DMS153 treated with DMSO at 0.1 percent for 48 hours (cell line): ENCODE measurements around the gene PIP4K2C.
"Not testable (repeated sequence)": the region's sequence is repeated elsewhere in the genome, so short reads cannot be mapped to it uniquely, and the experiment has no call there.

Experiments used
- DNase-seq: peaks from one replicate; lab custom pipeline; 2025; ENCODE audit not compliant: unreplicated experiment; lab: John Stamatoyannopoulos, UW

Gene PIP4K2C

DNA sequence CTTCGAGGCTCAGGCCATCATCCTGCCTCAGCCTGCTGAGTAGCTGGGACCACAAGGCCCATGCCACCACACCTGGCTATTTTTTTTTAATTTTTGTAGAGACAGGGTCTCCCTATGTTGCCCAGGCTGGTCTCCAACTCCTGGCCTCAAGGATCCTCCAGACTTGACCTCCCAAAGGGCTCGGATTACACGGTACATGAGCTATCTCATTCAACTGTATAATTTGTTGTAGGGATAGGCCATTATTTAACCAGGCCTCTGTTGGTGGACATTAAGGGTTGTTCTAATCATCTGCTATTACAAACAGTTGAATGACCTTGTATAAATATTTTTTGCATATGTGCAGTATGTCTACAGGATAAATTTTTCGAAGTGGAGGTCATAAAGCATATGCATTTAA is 32.1 kb upstream of the PIP4K2C start:
- no peak for DNase-seq

GRCh38 chr12:57560516-57560915 is 30.5 kb upstream of the PIP4K2C start:
- no peak for DNase-seq

GRCh38 chr12:57561117-57561516 is 29.9 kb upstream of the PIP4K2C start:
- DNase-seq, result not testable (repeated sequence)

DNA sequence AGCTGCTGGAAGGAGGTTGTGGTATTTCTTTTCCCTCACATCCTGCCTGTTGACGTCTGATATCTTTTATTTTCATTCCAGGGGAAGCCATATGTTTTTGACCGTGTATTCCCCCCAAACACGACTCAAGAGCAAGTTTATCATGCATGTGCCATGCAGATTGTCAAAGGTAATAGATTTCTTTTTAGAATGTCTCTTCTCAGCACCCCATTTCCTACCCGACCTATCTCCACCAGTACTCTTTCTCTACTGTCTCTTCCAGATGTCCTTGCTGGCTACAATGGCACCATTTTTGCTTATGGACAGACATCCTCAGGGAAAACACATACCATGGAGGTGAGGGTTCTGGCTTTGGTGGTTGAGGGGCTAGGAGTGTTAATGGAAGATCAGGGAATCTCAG is 27.6 kb upstream of the PIP4K2C start:
- DNase-seq, result no peak

DNA sequence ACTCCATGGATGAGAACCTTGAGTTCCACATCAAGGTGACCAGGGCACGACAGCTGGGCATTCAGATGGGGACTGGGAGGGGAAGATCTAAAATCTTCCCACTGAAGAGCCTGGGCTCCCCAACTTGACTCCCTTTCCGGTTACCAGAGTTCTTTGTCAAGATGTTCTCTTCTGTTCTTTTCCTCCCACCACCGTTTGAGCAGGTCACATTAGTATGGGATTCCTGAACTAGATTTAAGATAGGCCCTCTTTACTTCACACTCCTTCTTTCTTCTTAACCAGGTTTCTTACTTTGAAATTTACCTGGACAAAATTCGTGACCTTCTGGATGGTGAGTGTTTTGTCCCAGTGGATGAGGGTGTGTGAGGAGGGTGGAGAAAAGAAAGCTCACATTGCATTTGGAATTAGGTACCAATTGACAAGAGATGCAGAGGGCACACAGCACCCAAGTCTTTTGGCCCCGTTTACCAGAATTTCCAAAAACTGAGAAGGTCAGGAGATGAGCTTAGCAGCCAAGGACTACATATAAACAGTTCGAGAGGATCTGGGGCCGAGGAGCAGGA is 26.7 kb upstream of the PIP4K2C start:
- no peak for DNase-seq

- no peak for DNase-seq
Observed at GRCh38 chr12:57568838-57569237, 22.2 kb upstream of the PIP4K2C start.

DNA sequence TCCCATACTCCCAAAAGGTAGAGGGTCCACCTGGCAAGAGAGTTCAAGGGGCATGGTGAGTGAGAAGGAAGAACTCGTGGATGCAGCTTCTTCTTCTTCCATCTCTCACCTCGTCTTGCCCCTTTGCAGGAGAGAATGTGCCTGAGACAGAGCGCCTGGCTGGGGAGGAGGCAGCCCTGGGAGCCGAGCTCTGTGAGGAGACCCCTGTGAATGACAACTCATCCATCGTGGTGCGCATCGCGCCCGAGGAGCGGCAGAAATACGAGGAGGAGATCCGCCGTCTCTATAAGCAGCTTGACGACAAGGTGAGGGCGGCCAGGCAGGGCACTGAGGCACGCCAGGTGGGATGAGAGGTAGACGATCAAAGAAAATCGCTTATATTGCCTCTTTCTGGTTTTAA is 21.1 kb upstream of the PIP4K2C start:
- DNase-seq, result no peak

DNA sequence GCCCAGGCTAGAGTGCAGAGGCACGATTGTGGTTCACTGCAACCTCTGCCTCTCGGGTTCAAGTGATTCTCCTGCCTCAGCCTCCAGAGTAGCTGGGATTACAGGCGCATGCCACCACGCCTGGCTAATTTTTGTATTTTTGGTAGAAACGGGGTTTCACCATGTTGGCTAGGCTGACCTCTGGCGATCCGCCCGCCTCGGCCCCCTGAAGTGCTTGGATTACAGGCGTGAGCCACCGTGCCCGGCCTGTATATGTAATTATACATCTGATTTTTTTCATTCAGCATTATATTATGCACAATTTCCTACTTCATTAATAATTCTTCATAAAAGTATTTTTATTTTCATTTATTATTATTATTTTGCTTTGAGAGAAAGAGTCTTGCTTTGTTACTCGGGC is 20.6 kb upstream of the PIP4K2C start:
- not testable (repeated sequence) for DNase-seq

GRCh38 chr12:57571926-57572762 is 18.8 kb upstream of the PIP4K2C start:
- no peak for DNase-seq

- no peak for DNase-seq
Observed at GRCh38 chr12:57574795-57575194, 16.2 kb upstream of the PIP4K2C start.

GRCh38 chr12:57575771-57576612 is 15.0 kb upstream of the PIP4K2C start:
- DNase-seq, result no peak

DNA sequence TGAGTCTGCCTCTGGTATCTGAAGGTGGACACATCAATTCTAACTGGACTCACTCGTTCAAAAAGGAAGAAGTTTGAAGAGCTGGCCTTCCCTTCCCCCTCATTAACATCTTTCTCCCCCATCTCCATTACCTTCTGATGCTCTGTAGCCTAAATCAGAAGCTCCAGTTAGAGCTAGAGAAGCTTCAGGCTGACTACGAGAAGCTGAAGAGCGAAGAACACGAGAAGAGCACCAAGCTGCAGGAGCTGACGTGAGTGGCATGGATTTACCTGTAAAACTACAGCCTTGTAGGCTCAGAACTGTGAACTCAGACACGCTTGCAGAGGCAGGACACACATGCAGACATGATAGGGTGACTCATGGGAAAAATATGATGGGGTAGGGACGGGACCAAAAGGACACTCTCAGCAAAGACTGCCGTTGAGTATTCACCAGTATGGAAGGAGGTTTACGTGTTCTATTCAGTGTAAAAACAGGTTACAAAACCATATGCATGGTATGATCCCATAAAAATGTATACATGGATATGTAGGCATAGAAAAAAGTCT is 14.3 kb upstream of the PIP4K2C start:
- DNase-seq, result no peak

DNA sequence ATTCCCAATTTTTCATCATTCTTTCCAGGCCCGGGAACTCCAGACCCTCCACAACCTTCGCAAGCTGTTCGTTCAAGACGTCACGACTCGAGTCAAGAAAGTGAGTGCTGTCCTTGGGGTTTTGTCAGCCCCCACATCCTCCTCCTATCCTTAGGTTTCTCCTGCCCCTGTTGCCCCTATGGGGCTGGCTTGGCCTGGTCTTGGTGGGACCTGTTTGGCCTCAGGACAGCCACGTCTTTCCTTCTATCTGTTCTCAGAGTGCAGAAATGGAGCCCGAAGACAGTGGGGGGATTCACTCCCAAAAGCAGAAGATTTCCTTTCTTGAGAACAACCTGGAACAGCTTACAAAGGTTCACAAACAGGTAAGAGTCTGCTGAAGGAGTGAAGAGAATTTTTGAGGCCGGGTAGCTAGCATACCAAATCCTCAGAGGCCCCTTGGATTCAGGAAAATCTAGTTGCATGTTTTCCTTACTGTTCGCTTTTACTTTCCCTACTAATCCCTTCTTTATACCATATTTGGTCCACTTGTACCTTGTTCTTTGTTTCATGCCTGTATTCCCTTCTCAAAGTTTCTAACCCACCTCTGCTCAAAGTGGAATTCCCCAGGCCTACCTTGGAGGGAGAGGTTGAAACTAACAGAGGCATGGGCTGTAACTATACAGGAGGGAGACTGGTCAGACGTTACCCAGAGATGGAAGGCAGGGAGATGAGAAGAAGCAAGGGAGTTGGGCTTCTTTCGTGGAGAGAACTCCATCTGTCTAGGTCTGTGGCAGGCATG is 12.8 kb upstream of the PIP4K2C start:
- DNase-seq, result no peak

- no peak for DNase-seq
Observed at GRCh38 chr12:57579011-57579410, 12.0 kb upstream of the PIP4K2C start.

GRCh38 chr12:57579677-57580465 is 11.1 kb upstream of the PIP4K2C start:
- no peak for DNase-seq

GRCh38 chr12:57580466-57580795 is 10.6 kb upstream of the PIP4K2C start:
- no peak for DNase-seq

DNA sequence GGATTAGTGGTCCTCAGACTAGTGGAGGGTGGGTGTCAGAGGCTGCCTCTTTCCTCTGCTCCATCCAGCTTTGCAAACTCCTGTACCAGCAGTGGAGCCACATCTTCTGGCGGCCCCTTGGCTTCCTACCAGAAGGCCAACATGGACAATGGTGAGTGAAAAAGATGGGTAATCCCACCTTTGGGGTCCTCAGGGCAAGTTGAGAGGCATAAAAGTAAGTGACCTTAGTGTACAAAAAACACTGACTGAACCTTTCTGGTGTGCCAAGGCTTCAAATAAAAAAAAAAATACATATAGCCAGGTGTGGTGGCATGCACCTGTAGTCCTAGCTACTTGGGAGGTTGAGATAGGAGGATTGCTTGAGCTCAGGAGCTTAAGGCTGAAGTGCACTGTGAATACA is 9.2 kb upstream of the PIP4K2C start:
- DNase-seq, result no peak

GRCh38 chr12:57582440-57582839 is 8.6 kb upstream of the PIP4K2C start:
- DNase-seq, result no peak

DNA sequence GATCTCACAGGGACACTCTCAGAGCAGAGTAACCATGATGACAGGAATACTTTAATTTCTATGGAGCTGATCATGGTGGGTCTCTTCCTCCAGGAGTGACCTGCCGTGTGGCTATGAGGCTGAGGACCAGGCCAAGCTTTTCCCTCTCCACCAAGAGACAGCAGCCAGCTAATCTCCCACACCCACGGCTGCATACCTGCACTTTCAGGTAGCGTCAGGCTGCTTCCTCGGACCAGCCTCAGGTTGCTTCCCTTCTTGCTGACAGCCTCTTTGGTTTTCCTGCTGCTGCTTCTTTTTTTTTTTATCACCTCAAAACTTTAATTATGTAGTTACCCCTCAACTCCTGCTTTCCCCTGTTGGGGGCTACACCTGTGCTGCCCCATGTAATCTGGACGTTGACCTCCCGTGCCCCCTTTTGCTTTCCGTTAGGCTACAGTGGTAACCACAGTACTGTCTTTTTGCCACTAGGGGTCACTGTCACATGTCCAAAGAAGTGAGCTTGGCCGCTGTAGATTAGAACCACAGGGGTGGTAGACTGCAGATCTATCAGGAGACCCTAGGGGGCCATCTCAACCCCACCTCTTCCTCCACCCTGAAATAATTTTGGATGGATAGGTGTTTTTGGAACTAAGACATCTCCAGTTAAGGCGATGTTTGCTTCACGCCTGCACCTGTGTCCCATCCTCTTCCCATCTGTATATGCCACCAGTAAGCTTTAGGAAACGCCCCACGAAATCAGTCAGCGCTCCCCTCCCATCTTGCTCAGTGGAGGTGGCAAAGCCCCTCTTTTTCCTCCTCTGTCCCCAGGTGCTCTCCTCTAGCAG is 7.8 kb upstream of the PIP4K2C start:
- peak; percentile 50 for DNase-seq
